Endothelial cell of umbilical vein (primary cell): ENCODE results near the gene ZMIZ1. TPM values are rescaled to one million over a fixed set of nuclear protein-coding genes. Genes with fewer than 3 reads are reported as not detected.

ENCODE experiments used
- BruUV-seq: library from RNA; stranded (reverse); fragments of 400-500 nt; replicated peaks from 2 replicates; lab custom pipeline; 2021; lab: Mats Ljungman, UMichigan
- CTCF ChIA-PET: fragments of 300-600, 350-600 bp; sonication (Branson Sonifier 250); formaldehyde crosslinking; loops from one replicate; lab custom pipeline; 2021; ENCODE audit warnings: antibody characterized with exemption, inconsistent platforms; lab: Charles Lee
- POLR2A ChIA-PET: fragments of 300-600, 350-600 bp; sonication (Branson Sonifier 250); formaldehyde crosslinking; loops from one replicate; lab custom pipeline; 2021; ENCODE audit warnings: antibody characterized with exemption, inconsistent platforms; lab: Charles Lee
- DNase-seq: peaks from one replicate; pipeline ENCODE4 v3.0.0-alpha.2; 2011; ENCODE audit warnings: low read depth, low spot score
- FAIRE-seq: peaks from 2 replicates; lab custom pipeline; 2011; peaks lifted over from hg19 to GRCh38; lab: Jason Lieb, UNC
- H2AFZ ChIP-seq: 2 replicates; pipeline ENCODE4 v1.6.0; 2012; ENCODE audit warnings: low read depth, low read length, control low read depth, inconsistent platforms
- H3K27ac ChIP-seq: 2 replicates; pipeline ENCODE4 v1.5.1; 2011; ENCODE audit warnings: low read depth, mild to moderate bottlenecking, control low read depth, low read length, moderate library complexity; ENCODE audit not compliant: insufficient read depth
- H3K27me3 ChIP-seq, 2 experiments: 2 replicates each; pipeline versions ENCODE4 v1.6.0 to v1.6.1; 2011; ENCODE audit warnings: low read length in 2 of 2, mixed read lengths in 1 of 2; ENCODE audit not compliant: control insufficient read depth in 2 of 2, insufficient read depth in 2 of 2
- H3K36me3 ChIP-seq, 2 experiments: 2 replicates in 1 of 2; 3 replicates in 1 of 2; pipeline ENCODE4 v1.5.1; 2011; ENCODE audit warnings: low read length in 2 of 2, mild to moderate bottlenecking in 1 of 2, moderate library complexity in 1 of 2; ENCODE audit not compliant: control insufficient read depth in 2 of 2, insufficient read depth in 2 of 2; ENCODE audit errors: extremely low read depth in 1 of 2
- H3K4me1 ChIP-seq: 3 replicates; pipeline ENCODE4 v1.5.1; 2011; ENCODE audit warnings: mild to moderate bottlenecking, low read length; ENCODE audit not compliant: control insufficient read depth, insufficient read depth; ENCODE audit errors: extremely low read depth
- H3K4me2 ChIP-seq: 2 replicates; pipeline ENCODE4 v1.6.1; 2011; ENCODE audit warnings: low read length, control low read depth, mixed read lengths; ENCODE audit not compliant: insufficient read depth
- H3K4me3 ChIP-seq, 3 experiments: fragments of 200-600 bp in 1 of 3; sonication (generic), shearing (Covaris generic) in 1 of 3; replicated peaks in 1 of 3; 2 replicates each; pipeline ENCODE4 v1.5.1; 2011 to 2016; ENCODE audit warnings: control low read depth in 3 of 3, low read length in 3 of 3, mild to moderate bottlenecking in 2 of 3, inconsistent platforms in 1 of 3, low read depth in 1 of 3, moderate library complexity in 1 of 3; ENCODE audit not compliant: insufficient read depth in 1 of 3
- H3K79me2 ChIP-seq: 2 replicates; pipeline ENCODE4 v1.6.0; 2012; ENCODE audit warnings: low read length, inconsistent platforms; ENCODE audit not compliant: control insufficient read depth, insufficient read depth
- H3K9ac ChIP-seq: replicated peaks from 2 replicates; pipeline ENCODE3; 2011; ENCODE audit warnings: low read length, control low read depth; ENCODE audit not compliant: insufficient read depth; ENCODE audit errors: extremely low read depth
- H3K9me1 ChIP-seq: replicated peaks from 3 replicates; pipeline ENCODE4 v1.6.0; 2011; ENCODE audit warnings: mild to moderate bottlenecking, low read length; ENCODE audit not compliant: control insufficient read depth, insufficient read depth; ENCODE audit errors: extremely low read depth
- H3K9me3 ChIP-seq: replicated peaks from 2 replicates; pipeline ENCODE4 v1.5.1; 2012; ENCODE audit warnings: low read length, inconsistent platforms; ENCODE audit not compliant: control insufficient read depth, insufficient read depth
- H4K20me1 ChIP-seq: replicated peaks from 2 replicates; pipeline ENCODE3; 2011; ENCODE audit warnings: mild to moderate bottlenecking, low read length; ENCODE audit not compliant: control insufficient read depth, insufficient read depth; ENCODE audit errors: extremely low read depth
- CTCF ChIP-seq, 2 donors: IDR thresholded peaks; 1 replicate in 1 of 2; 2 replicates in 1 of 2; pipeline ENCODE4 v1.5.1; 2011; ENCODE audit warnings: low read length in 2 of 2, mild to moderate bottlenecking in 2 of 2, moderate library complexity in 2 of 2, control low read depth in 1 of 2, inconsistent platforms in 1 of 2, low read depth in 1 of 2; ENCODE audit not compliant: insufficient read depth in 1 of 2; ENCODE audit errors: extremely low read depth in 1 of 2
- EZH2 ChIP-seq: IDR thresholded peaks from 2 replicates; pipeline ENCODE4 v1.6.1; 2012; ENCODE audit warnings: borderline replicate concordance, low read depth, mild to moderate bottlenecking, moderate library complexity, low read length, inconsistent platforms; ENCODE audit not compliant: severe bottlenecking
- FOS ChIP-seq: IDR thresholded peaks from 2 replicates; pipeline ENCODE4 v1.6.1; 2011; ENCODE audit warnings: mild to moderate bottlenecking, low read length, moderate library complexity, borderline replicate concordance; ENCODE audit not compliant: insufficient read depth
- GATA2 ChIP-seq: IDR thresholded peaks from 2 replicates; pipeline ENCODE4 v1.7.0; 2011; ENCODE audit warnings: low read depth, mild to moderate bottlenecking, moderate library complexity, mixed read lengths, low read length; ENCODE audit not compliant: insufficient read length, insufficient read depth
- JUN ChIP-seq: IDR thresholded peaks from 2 replicates; pipeline ENCODE4 v1.6.1; 2011; ENCODE audit warnings: borderline replicate concordance, low read depth; ENCODE audit not compliant: insufficient read length, insufficient read depth
- MAX ChIP-seq: IDR thresholded peaks from 2 replicates; pipeline ENCODE4 v1.6.1; 2011; ENCODE audit not compliant: insufficient read depth, insufficient read length
- MYC ChIP-seq: IDR thresholded peaks from one replicate; pipeline ENCODE4 v1.6.1; 2011; ENCODE audit warnings: mild to moderate bottlenecking, low read depth, low read length
- POLR2A ChIP-seq: IDR thresholded peaks from 2 replicates; pipeline ENCODE4 v1.6.1; 2012; ENCODE audit warnings: low read depth, mild to moderate bottlenecking, control low read depth, low read length
- POLR2AphosphoS5 ChIP-seq: IDR thresholded peaks from 2 replicates; pipeline ENCODE4 v1.6.1; 2012; ENCODE audit warnings: low read depth, mild to moderate bottlenecking, control low read depth, low read length, moderate library complexity; ENCODE audit not compliant: insufficient read depth
- dilution Hi-C: fragments of 300-500 bp; cut with MboI; formaldehyde crosslinking; loops from one replicate; pipeline ENCODE4 v1.15.0; 2019; ENCODE audit warnings: low sequenced_read_pairs; ENCODE audit not compliant: extremely low pct_ligation_motif_present
- intact Hi-C: fragments of 100-400 bp; cut with micrococcal nuclease; formaldehyde crosslinking; loops from one replicate; pipeline ENCODE4 v1.10.0; 2022
- polyA plus RNA-seq, 4 experiments: library from polyadenylated mRNA; depleted of rRNA in 3 of 4; stranded (reverse) in 3 of 4; unstranded in 1 of 4; fragments of >200 nt; gene quantifications; 2 replicates each; pipeline versions ENCODE4 v1.2.1 to v1.2.3, GENCODE V29; 2011 to 2012; ENCODE audit warnings: missing spikeins in 1 of 4
- total RNA-seq: library from RNA; stranded (reverse); gene quantifications from 2 replicates; pipeline ENCODE4 v1.2.3, GENCODE V29; 2021

The ZMIZ1 gene
- total and polyA plus RNA-seq, 2 donors (not counting 3 experiments of a cell fraction or from before 2014, with no cell fraction given): 12.5 to 46.7 TPM

- no peak overlapping the region for H3K4me3 ChIP-seq
- H3K27me3 ChIP-seq: no peaks in the 10 kb centered on the region
- BruUV-seq: no TSS peak
- ChIA-PET POLR2A (no interaction called here), CTCF (no interaction called here)
- H3K9me1 ChIP-seq: no peaks in the 10 kb centered on the region
- TF ChIP-seq POLR2AphosphoS5: no peak
- TF ChIP-seq GATA2: no peak
- no peak for TF ChIP-seq MAX
- TF ChIP-seq EZH2: no peak
- TF ChIP-seq JUN: no peak
- TF ChIP-seq POLR2A: no peak
- TF ChIP-seq CTCF (IDR thresholded peaks at IDR 0.05; ENCODE audit: extremely low read depth in 1 of 2, insufficient read depth in 1 of 2, low read depth in 1 of 2, low read length in 2 of 2): no peak
- no peak for TF ChIP-seq FOS
- no peak for TF ChIP-seq MYC
- H3K36me3 ChIP-seq: peaks cover 0 to 51% of the 10 kb centered on the region in 2 experiments
- no peaks in the 10 kb centered on the region for H3K79me2 ChIP-seq
- DNase-seq (no peak), FAIRE-seq (no peak)
- H3K9me3 ChIP-seq: no peaks in the 10 kb centered on the region
- dilution Hi-C loops: no loop called here
- no peak overlapping the region for H2AFZ ChIP-seq
- no peak overlapping the region for H3K9ac ChIP-seq
- H3K27ac ChIP-seq: no peak overlapping the region
- intact Hi-C loops: no loop called here
- H3K4me2 ChIP-seq: no peak overlapping the region
- no peaks in the 10 kb centered on the region for H3K4me1 ChIP-seq
- H4K20me1 ChIP-seq: no peaks in the 10 kb centered on the region
Measured at GRCh38 chr10:79211616-79212015, 142.8 kb downstream of the ZMIZ1 start.
